ENCODE results near the gene HIRA. TPM values are rescaled to one million over a fixed set of nuclear protein-coding genes. Genes with fewer than 3 reads are reported as not detected.

HIRA gene
- total and polyA plus RNA-seq, 9 of the 15 experiments (the other 6 are each of a cell fraction or from before 2014, with no cell fraction given), result 0.96 to 132 (median 58.4) TPM

- TF ChIP-seq ZNF512 (tag; IDR thresholded peaks at IDR 0.05), result no peak
- no peak for TF ChIP-seq E2F1 (CRISPR knock-in tag; IDR thresholded peaks at IDR 0.05)
- TF ChIP-seq GATA2 (CRISPR knock-in tag; IDR thresholded peaks at IDR 0.05), result no peak
- no peak for TF ChIP-seq HMGN3 (IDR thresholded peaks at IDR 0.05; ENCODE audit: borderline replicate concordance, extremely low read depth, insufficient read length, low read depth, low read length)
- TF ChIP-seq REST (IDR thresholded peaks at IDR 0.05; ENCODE audit: borderline replicate concordance), result no peak
- no peak for TF ChIP-seq REST (CRISPR knock-in tag; IDR thresholded peaks at IDR 0.05; ENCODE audit: low read depth)
- no peak for TF ChIP-seq ZNF778 (CRISPR knock-in tag; IDR thresholded peaks at IDR 0.05)
- TF ChIP-seq RCOR1 (IDR thresholded peaks at IDR 0.05; ENCODE audit: borderline replicate concordance in 1 of 2, low read depth in 2 of 2, low read length in 2 of 2), result no peak
- no peak for TF ChIP-seq NFYB (IDR thresholded peaks at IDR 0.05; ENCODE audit: extremely low read depth, insufficient read length)
Observed at GRCh38 chr22:19455033-19455432, 23.5 kb upstream of the HIRA start (continued).
